BJ (cell line): ENCODE results near the gene CCDC138. TPM values are rescaled to one million over a fixed set of nuclear protein-coding genes. Genes with fewer than 3 reads are reported as not detected.

Experiments
- CTCF ChIA-PET: fragments of 350-600 bp; formaldehyde crosslinking; extraction: SDS; loops from one replicate; lab custom pipeline; 2021; ENCODE audit warnings: antibody characterized with exemption, inconsistent platforms; lab: Yijun Ruan, JAX
- POLR2A ChIA-PET: fragments of 300-600 bp; sonication (Branson Sonifier 250); formaldehyde crosslinking; extraction: SDS; loops from one replicate; lab custom pipeline; 2021; ENCODE audit warnings: antibody characterized with exemption; lab: Charles Lee
- DNase-seq: peaks from one replicate; pipeline ENCODE4 v3.0.0-alpha.2; 2011; ENCODE audit warnings: low read depth
- H3K27me3 ChIP-seq: 2 replicates; pipeline ENCODE4 v1.6.0; 2011; ENCODE audit warnings: low read length; ENCODE audit not compliant: control insufficient read depth, insufficient read depth
- H3K36me3 ChIP-seq: 2 replicates; pipeline ENCODE4 v1.5.1; 2011; ENCODE audit warnings: low read length; ENCODE audit not compliant: control insufficient read depth, insufficient read depth
- H3K4me3 ChIP-seq: 2 replicates; pipeline ENCODE4 v1.5.1; 2011; ENCODE audit warnings: low read depth, mild to moderate bottlenecking, control low read depth, low read length
- polyA plus RNA-seq: library from polyadenylated mRNA; depleted of rRNA; stranded (reverse); fragments of >200 nt; gene quantifications from 2 replicates; pipeline ENCODE4 v1.2.3, GENCODE V29; 2011
- TF ChIP-seq, protein P1 (sequence below): IDR thresholded peaks from 2 replicates; pipeline ENCODE4 v1.5.1; 2011; ENCODE audit warnings: low read depth, mild to moderate bottlenecking, control low read depth, inconsistent platforms, low read length, moderate library complexity; ENCODE audit not compliant: insufficient read depth

The CCDC138 gene
- polyA plus RNA-seq, 1 experiment = 0.52 TPM

DNA sequence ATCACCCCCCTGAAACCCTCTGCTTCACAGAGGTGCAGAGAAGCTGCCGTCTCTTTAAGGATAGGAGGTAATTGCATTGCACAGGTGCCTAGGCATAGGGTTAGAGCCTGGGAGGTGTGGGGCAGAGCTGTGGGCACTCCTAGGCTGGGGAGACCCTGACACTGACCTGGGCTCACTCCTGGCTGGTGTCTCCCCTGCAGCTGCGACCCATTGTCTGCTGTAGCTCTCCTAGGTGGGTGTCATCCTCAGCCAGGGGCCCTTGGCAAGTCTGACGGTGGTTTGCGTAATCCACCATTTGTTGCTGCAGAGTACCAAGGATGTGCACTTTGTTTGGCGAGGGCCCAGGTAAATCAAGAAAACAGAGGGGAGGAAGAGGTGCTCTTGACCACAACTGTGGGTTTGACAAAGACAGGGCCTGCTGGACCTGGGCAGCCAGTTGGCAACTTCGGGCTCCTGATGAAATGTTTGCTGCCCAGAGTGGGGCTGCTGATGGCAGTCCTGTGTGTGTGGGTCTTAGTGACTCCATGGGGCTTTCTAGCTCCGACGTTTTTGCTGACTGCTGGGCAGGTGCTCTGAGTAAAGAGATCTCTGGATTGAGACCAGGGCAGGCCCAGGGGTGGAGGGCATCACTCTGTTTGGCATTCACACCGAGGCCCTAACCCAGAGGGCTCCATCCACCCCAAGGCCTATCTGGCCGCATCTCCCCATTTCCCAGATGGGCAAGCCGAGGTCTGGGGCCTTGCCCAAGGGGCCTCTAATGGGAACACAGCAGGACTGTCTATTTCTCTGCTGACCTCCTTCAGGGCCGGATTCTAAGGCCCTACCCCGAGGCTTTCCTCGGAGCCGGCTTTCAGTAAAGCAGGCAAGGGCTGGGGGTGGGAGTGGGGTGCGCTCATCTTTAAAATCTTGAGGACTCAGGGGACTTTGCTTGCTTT lies 134.8 kb downstream of the CCDC138 start:
- DNase-seq = no peak
- POLR2A ChIA-PET = no interaction called here
- TF ChIP-seq, protein P1, sequence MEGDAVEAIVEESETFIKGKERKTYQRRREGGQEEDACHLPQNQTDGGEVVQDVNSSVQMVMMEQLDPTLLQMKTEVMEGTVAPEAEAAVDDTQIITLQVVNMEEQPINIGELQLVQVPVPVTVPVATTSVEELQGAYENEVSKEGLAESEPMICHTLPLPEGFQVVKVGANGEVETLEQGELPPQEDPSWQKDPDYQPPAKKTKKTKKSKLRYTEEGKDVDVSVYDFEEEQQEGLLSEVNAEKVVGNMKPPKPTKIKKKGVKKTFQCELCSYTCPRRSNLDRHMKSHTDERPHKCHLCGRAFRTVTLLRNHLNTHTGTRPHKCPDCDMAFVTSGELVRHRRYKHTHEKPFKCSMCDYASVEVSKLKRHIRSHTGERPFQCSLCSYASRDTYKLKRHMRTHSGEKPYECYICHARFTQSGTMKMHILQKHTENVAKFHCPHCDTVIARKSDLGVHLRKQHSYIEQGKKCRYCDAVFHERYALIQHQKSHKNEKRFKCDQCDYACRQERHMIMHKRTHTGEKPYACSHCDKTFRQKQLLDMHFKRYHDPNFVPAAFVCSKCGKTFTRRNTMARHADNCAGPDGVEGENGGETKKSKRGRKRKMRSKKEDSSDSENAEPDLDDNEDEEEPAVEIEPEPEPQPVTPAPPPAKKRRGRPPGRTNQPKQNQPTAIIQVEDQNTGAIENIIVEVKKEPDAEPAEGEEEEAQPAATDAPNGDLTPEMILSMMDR = no peak
- CTCF ChIA-PET = interaction anchor here (0.6 to 1.0 kb wide), 2 partner anchors 8 to 49 kb away, joined by 3 read pairs; no protein-coding TSS in a partner anchor
- Histone ChIP-seq H3K27me3 (peaks cover 17% of the 10 kb centered on the region), H3K36me3 (no peaks in the 10 kb centered on the region), H3K4me3 (no peak overlapping the region)

DNA sequence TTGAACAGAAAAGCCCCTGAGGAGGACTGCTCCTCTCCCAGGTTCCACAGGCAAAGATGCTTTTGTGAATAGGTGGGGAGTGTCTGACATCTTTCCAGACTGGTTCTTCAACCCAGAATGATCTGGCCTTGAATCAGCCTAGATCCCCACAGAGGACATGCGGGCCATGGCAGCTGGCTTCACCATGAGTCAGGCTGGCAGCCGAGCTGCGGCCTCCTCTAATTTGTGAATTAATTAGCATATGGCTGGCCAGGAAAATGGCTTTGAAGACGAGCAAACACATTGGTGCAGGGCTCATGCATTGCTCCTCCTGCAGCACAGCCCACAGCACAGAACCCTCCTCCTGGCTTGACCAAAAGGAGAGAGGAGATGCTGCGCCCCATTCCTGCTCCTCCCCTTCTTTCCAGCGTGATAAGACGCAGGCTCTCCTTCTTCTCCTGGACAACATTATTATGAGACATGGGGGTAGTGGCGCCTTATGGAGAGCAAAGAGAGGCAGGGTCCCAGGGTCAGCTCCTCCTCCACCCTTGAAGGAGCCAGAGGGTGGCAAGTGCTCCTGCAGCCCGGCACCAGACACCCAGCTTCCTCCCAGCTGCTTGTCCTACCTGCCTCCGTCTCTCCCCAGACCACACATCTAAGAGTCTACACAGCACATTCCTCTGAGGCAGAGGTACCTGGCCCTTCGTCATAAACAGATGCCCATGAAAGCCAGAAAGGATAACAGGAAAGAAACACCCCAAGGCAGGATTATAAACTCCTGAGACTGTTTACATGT lies 135.8 kb downstream of the CCDC138 start:
- H3K27me3 ChIP-seq = peaks cover 21% of the 10 kb centered on the region
- no peaks in the 10 kb centered on the region for H3K36me3 ChIP-seq
- no peak for DNase-seq
- TF ChIP-seq, protein P1 = no peak
- ChIA-PET POLR2A (no interaction called here), CTCF (interaction anchor here (0.6 kb wide), 1 partner anchor 237 kb away, joined by 3 read pairs; no protein-coding TSS in a partner anchor)
- no peak overlapping the region for H3K4me3 ChIP-seq

DNA sequence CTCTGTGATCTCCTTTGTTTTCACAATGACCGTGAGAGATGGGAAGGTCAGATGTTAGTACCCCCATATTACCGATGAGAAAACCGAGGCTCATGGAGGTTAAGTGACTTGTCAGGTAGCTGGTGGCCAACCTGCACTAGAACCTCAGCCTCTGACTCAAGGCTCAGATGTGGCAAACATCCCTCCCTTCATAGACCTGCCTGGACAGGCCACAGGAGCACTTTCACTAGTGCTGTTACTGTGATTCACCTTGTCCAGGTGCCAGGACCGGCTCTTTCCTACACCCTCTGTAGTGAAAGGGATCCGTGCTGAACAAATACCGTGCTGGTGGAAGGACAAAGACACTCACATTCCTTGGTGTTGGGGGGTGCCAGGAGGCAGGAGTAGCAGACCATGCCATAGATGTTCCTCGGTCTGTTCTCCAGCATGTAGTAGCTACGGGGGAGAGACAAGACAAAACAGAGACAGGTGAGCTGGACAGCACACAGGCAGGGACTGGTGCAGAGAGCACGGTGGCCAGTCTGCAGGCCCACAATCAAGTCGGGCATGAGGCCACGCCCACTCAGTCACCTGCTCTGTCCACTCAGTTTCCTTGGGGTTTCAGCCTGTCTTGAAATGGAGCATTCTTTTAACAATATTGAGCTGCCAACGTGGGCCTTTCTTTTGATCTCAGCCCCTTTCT lies 136.6 kb downstream of the CCDC138 start:
- TF ChIP-seq, protein P1 = no peak
- H3K36me3 ChIP-seq = no peaks in the 10 kb centered on the region
- CTCF ChIA-PET = interaction anchor here (1.3 kb wide), 1 partner anchor 26 kb away, joined by 3 read pairs; no protein-coding TSS in a partner anchor
- no peak for DNase-seq
- POLR2A ChIA-PET = no interaction called here
- peaks cover 25% of the 10 kb centered on the region for H3K27me3 ChIP-seq
- H3K4me3 ChIP-seq = no peak overlapping the region

DNA sequence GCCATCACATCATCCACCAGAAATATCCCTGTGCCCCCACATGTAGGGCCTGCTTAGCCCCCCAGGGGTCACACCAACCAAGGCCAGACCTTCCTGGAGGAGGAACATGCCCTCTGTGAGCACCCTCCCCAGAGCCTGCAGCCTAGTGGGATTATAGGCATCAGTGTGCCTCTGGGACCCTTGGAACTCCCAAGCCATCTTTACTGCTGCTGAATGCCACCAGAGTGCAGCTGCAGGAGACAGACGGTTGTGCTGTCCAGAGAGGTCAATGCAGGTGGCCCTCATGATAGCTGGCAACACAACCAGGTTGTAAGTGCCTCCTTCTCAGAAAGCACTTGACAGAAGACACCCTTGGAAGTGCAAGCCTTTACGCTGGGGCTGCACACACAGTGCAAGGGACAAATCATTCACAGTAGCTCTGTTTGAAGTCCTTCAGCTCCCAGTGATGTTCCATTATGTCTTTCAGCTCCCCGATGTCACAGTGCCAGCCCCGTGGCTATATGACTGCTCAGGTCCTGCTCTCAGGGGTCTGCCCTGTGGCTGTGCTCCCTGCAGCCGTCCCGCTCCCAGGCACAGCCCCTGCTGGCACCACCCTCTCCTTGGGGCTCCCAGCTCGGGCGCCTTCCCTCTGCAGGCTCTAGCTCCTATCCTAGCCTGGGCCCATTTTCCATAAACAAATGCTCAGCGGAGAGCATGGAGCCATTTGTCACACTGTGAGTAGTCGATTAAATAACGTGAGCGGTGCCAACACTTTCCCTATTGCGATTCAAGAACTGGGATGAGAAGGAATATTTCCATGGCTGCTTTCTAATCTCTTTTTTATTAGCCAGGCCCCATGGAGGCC lies 137.4 kb downstream of the CCDC138 start:
- CTCF ChIA-PET = interaction anchor here (1.1 to 1.3 kb wide), 2 partner anchors 21 to 26 kb away, joined by 3 to 4 read pairs; no protein-coding TSS in a partner anchor
- Histone ChIP-seq H3K36me3 (no peaks in the 10 kb centered on the region), H3K27me3 (peaks cover 22% of the 10 kb centered on the region), H3K4me3 (no peak overlapping the region)
- TF ChIP-seq, protein P1 = no peak
- POLR2A ChIA-PET = no interaction called here
- DNase-seq = no peak
